Measurements from ENCODE around the gene ABHD2. TPM values are rescaled to one million over a fixed set of nuclear protein-coding genes. Genes with fewer than 3 reads are reported as not detected.

Gene ABHD2
- total and polyA plus RNA-seq, 9 donors = 17.0 to 107 (median 89.5) TPM

- DNase-seq = no peak
- WGBS, 3 donors = 66 to 99% (median 77%) methylated on average over 2 of the region's 2 CpGs
- intact Hi-C loops (cut with DNase I) = no loop called here
- TF ChIP-seq EP300 (IDR thresholded peaks at IDR 0.05) (no peak), CTCF (IDR thresholded peaks at IDR 0.05) (no peak), POLR2A (IDR thresholded peaks at IDR 0.05) (no peak)
- Histone ChIP-seq H3K27me3 (no peaks in the 10 kb centered on the region), H3K36me3 (no peaks in the 10 kb centered on the region), H3K9me3 (no peaks in the 10 kb centered on the region), H3K4me1 (ENCODE audit: insufficient read depth) (peaks cover 6% of the 10 kb centered on the region), H3K27ac (no peak overlapping the region), H3K4me3 (no peak overlapping the region)
Observed at GRCh38 chr15:89148126-89148525, 59.9 kb downstream of the ABHD2 start.

GRCh38 chr15:89149501-89150101 lies 61.3 kb downstream of the ABHD2 start:
- intact Hi-C loops (cut with DNase I) = no loop called here
- no peak overlapping the region for H3K27ac ChIP-seq
- H3K4me1 ChIP-seq (ENCODE audit: insufficient read depth) = peaks cover 2% of the 10 kb centered on the region
- H3K9me3 ChIP-seq = no peaks in the 10 kb centered on the region
- H3K36me3 ChIP-seq = no peaks in the 10 kb centered on the region
- TF ChIP-seq CTCF (IDR thresholded peaks at IDR 0.05) (no peak), POLR2A (IDR thresholded peaks at IDR 0.05) (no peak), EP300 (IDR thresholded peaks at IDR 0.05) (no peak)
- no peak for DNase-seq
- H3K27me3 ChIP-seq = no peaks in the 10 kb centered on the region
- no peak overlapping the region for H3K4me3 ChIP-seq
- WGBS, 3 donors = 86 to 89% (median 88%) methylated on average over 7 of the region's 7 CpGs

- H3K27me3 ChIP-seq = no peaks in the 10 kb centered on the region
- DNase-seq = no peak
- TF ChIP-seq EP300 (IDR thresholded peaks at IDR 0.05) = no peak
- H3K36me3 ChIP-seq = no peaks in the 10 kb centered on the region
- no peak overlapping the region for H3K27ac ChIP-seq
- no peak overlapping the region for H3K4me3 ChIP-seq
- intact Hi-C loops (cut with DNase I) = no loop called here
- 91 to 94% (median 91%) methylated on average over 3 of the region's 3 CpGs for WGBS, 3 donors
- H3K4me1 ChIP-seq (ENCODE audit: insufficient read depth) = peaks cover 2% of the 10 kb centered on the region
- no peaks in the 10 kb centered on the region for H3K9me3 ChIP-seq
Observed at GRCh38 chr15:89150287-89150686, 62.0 kb downstream of the ABHD2 start.

GRCh38 chr15:89150762-89151664 lies 62.8 kb downstream of the ABHD2 start:
- no peaks in the 10 kb centered on the region for H3K27me3 ChIP-seq
- intact Hi-C loops (cut with DNase I) = no loop called here
- no peak overlapping the region for H3K4me3 ChIP-seq
- no peak for DNase-seq
- no peaks in the 10 kb centered on the region for H3K4me1 ChIP-seq (ENCODE audit: insufficient read depth)
- no peaks in the 10 kb centered on the region for H3K9me3 ChIP-seq
- TF ChIP-seq EP300 (IDR thresholded peaks at IDR 0.05) = no peak
- no peak for TF ChIP-seq CTCF (IDR thresholded peaks at IDR 0.05)
- no peak overlapping the region for H3K27ac ChIP-seq
- H3K36me3 ChIP-seq = no peaks in the 10 kb centered on the region
- 78 to 84% (median 79%) methylated on average over 12 of the region's 12 CpGs for whole genome bisulfite sequencing, 3 donors

- Histone ChIP-seq H3K36me3 (no peaks in the 10 kb centered on the region), H3K4me1 (ENCODE audit: insufficient read depth) (no peaks in the 10 kb centered on the region), H3K27me3 (no peaks in the 10 kb centered on the region), H3K4me3 (no peak overlapping the region), H3K27ac (no peak overlapping the region), H3K9me3 (no peaks in the 10 kb centered on the region)
- no peak for TF ChIP-seq CTCF (IDR thresholded peaks at IDR 0.05)
- TF ChIP-seq POLR2A (IDR thresholded peaks at IDR 0.05) = no peak
- no peak for TF ChIP-seq EP300 (IDR thresholded peaks at IDR 0.05)
- intact Hi-C loops (cut with DNase I) = no loop called here
- 95 to 98% (median 96%) methylated on average over 10 of the region's 10 CpGs for WGBS, 3 donors
- DNase-seq = no peak
Observed at GRCh38 chr15:89155122-89155521, 66.9 kb downstream of the ABHD2 start.

Measured in ovary (tissue), 9 donors.